Natural killer cell (primary cell): Measurements from ENCODE around the gene N4BP2L2. TPM values are rescaled to one million over a fixed set of nuclear protein-coding genes. Genes with fewer than 3 reads are reported as not detected.

Experiments used
- ATAC-seq, 3 donors: fragments of 150-1000 bp in 2 of 3; fragments of 200-7000 bp in 1 of 3; cut with Tn5 transposase; 1 replicate in 1 of 3; 2 replicates in 2 of 3; pipeline ENCODE4 v1.10.0; 2021; ENCODE audit warnings: mild to moderate bottlenecking in 2 of 3, moderate library complexity in 2 of 3
- DNase-seq, 2 donors: peaks; one replicate each; pipeline versions ENCODE4 v3.0.0 to v3.0.0-alpha.2; 2013 to 2021; ENCODE audit warnings: mixed read lengths in 1 of 2
- H3K27ac ChIP-seq: one replicate; pipeline ENCODE4 v1.5.1; 2013; ENCODE audit warnings: mild to moderate bottlenecking, low read length
- H3K27me3 ChIP-seq: one replicate; pipeline ENCODE4 v1.6.1; 2013; ENCODE audit warnings: low read length; ENCODE audit not compliant: control insufficient read depth, insufficient read depth
- H3K36me3 ChIP-seq: one replicate; pipeline ENCODE4 v1.6.1; 2013; ENCODE audit warnings: low read length; ENCODE audit not compliant: control insufficient read depth, insufficient read depth
- H3K4me1 ChIP-seq: one replicate; pipeline ENCODE4 v1.6.1; 2013; ENCODE audit warnings: low read length; ENCODE audit not compliant: control insufficient read depth, insufficient read depth
- H3K4me3 ChIP-seq: one replicate; pipeline ENCODE4 v1.5.1; 2013; ENCODE audit warnings: low read length
- H3K9me3 ChIP-seq: one replicate; pipeline ENCODE4 v1.6.1; 2013; ENCODE audit warnings: low read length; ENCODE audit not compliant: control insufficient read depth, insufficient read depth
- H3K27ac Mint-ChIP-seq, 2 donors: one replicate each; pipeline ENCODE4 v1.8.0; 2022; ENCODE audit warnings: mild to moderate bottlenecking in 2 of 2, mixed read lengths in 2 of 2, moderate library complexity in 1 of 2
- H3K27me3 Mint-ChIP-seq, 2 donors: one replicate each; pipeline ENCODE4 v1.8.0; 2022; ENCODE audit warnings: low read depth in 2 of 2, mixed read lengths in 2 of 2
- H3K36me3 Mint-ChIP-seq: one replicate; pipeline ENCODE4 v1.8.0; 2022; ENCODE audit warnings: mixed read lengths
- H3K4me1 Mint-ChIP-seq, 2 donors: one replicate each; pipeline ENCODE4 v1.8.0; 2022; ENCODE audit warnings: mixed read lengths in 2 of 2
- H3K4me3 Mint-ChIP-seq: one replicate; pipeline ENCODE4 v1.8.0; 2022; ENCODE audit warnings: mild to moderate bottlenecking, moderate library complexity, mixed read lengths
- H3K9me3 Mint-ChIP-seq, 2 donors: one replicate each; pipeline ENCODE4 v1.8.0; 2022; ENCODE audit warnings: mixed read lengths in 2 of 2
- CTCF ChIP-seq: fragments of 200-600 bp; IDR thresholded peaks from one replicate; pipeline ENCODE4 v1.8.0; 2022; ENCODE audit warnings: antibody characterized with exemption
- WGBS: methylation state at CpG from one replicate; pipeline ENCODE4 v1.1.7; 2013; ENCODE audit warnings: missing lambda C conversion rate; ENCODE audit not compliant: insufficient coverage; 5-methylcytosine and 5-hydroxymethylcytosine counted together
- intact Hi-C: fragments of 100-400 bp; cut with micrococcal nuclease; formaldehyde crosslinking; loops from one replicate; pipeline ENCODE4 v1.14.2; 2022
- total RNA-seq, 4 donors: library from RNA; stranded (reverse); fragments of 120-200 nt in 1 of 4; gene quantifications; one replicate each; pipeline versions ENCODE4 v1.2.3 to v1.2.4, GENCODE V29; 2013 to 2022

N4BP2L2 gene
- 100 to 1,000 TPM; 195 to 247 (median 221) TPM for total RNA-seq
- total RNA-seq (2013): 407 TPM

GRCh38 chr13:32538621-32539246, at the start of gene N4BP2L2:
Gene N4BP2L2, minus strand, starts transcription at chr13:32538795. Its CDS starts 1,768 bp downstream, at chr13:32537027.
- DNase-seq (peak; percentile 85 to 97), ATAC-seq (peak; percentile 94 to 98 (median 96))
- Histone ChIP-seq H3K9me3 (no peaks in the 10 kb centered on the region), H3K36me3 (peaks cover 21% of the 10 kb centered on the region), H3K27me3 (no peaks in the 10 kb centered on the region), H3K27ac (peak within 1 kb of the TSS; percentile 99), H3K4me3 (peak within 1 kb of the TSS; percentile 96), H3K4me1 (peaks cover 15% of the 10 kb centered on the region)
- no peak for TF ChIP-seq CTCF
- H3K4me3 Mint-ChIP-seq: peak within 1 kb of the TSS; percentile 99
- H3K27ac Mint-ChIP-seq: peak within 1 kb of the TSS; percentile 98 to 99
- H3K36me3 Mint-ChIP-seq: no peaks in the 10 kb centered on the region
- no peaks in the 10 kb centered on the region for H3K9me3 Mint-ChIP-seq
- peaks cover 48 to 50% of the 10 kb centered on the region in 2 donors for H3K4me1 Mint-ChIP-seq
- intact Hi-C loops: loop anchor here (1.0 to 5.0 kb wide), 5 partner anchors 48 to 1376 kb away; partner anchors contain the start of genes BRCA2, HSPH1, N4BP2L1 and PDS5B
- 3% methylated on average over 32 of the region's 32 CpGs for WGBS
- H3K27me3 Mint-ChIP-seq: peaks cover 0 to 4% of the 10 kb centered on the region in 2 donors

DNA sequence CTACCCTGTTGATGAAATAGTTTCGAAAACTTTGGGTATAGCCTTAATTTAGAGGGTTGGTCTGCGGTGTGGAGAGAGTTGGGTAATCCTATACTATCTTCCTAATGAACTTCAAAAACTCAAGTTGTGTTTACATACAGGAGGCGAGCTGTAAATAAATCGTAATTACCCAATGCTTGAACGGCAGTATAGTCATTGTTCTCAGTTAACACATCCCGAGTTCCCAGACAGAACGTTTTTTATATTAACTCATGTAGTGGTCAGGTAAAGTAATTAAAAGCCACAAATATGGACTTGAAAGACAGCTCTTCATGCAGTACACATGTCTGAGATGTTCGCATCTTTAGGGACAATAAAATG, 49.2 kb upstream of the N4BP2L2 start:
- 6% methylated on average over 7 of the region's 8 CpGs for WGBS
- no peaks in the 10 kb centered on the region for H3K27me3 ChIP-seq
- intact Hi-C loops: loop anchor here (2.0 to 5.0 kb wide), 3 partner anchors 63 to 161 kb away; no protein-coding TSS in a partner anchor
- H3K36me3 ChIP-seq: no peaks in the 10 kb centered on the region
- Mint-ChIP-seq H3K9me3 (no peaks in the 10 kb centered on the region), H3K27me3 (peaks cover 0 to 3% of the 10 kb centered on the region in 2 donors), H3K36me3 (no peaks in the 10 kb centered on the region), H3K4me3 (peak overlapping the region; percentile 97), H3K4me1 (peaks cover 51 to 54% of the 10 kb centered on the region in 2 donors), H3K27ac (peak overlapping the region; percentile 94 to 95)
- H3K9me3 ChIP-seq: no peaks in the 10 kb centered on the region
- peak overlapping the region; percentile 65 for H3K4me3 ChIP-seq
- peaks cover 9% of the 10 kb centered on the region for H3K4me1 ChIP-seq
- no peak for TF ChIP-seq CTCF
- peak overlapping the region; percentile 80 for H3K27ac ChIP-seq
- ATAC-seq (no peak), DNase-seq (no peak)

DNA sequence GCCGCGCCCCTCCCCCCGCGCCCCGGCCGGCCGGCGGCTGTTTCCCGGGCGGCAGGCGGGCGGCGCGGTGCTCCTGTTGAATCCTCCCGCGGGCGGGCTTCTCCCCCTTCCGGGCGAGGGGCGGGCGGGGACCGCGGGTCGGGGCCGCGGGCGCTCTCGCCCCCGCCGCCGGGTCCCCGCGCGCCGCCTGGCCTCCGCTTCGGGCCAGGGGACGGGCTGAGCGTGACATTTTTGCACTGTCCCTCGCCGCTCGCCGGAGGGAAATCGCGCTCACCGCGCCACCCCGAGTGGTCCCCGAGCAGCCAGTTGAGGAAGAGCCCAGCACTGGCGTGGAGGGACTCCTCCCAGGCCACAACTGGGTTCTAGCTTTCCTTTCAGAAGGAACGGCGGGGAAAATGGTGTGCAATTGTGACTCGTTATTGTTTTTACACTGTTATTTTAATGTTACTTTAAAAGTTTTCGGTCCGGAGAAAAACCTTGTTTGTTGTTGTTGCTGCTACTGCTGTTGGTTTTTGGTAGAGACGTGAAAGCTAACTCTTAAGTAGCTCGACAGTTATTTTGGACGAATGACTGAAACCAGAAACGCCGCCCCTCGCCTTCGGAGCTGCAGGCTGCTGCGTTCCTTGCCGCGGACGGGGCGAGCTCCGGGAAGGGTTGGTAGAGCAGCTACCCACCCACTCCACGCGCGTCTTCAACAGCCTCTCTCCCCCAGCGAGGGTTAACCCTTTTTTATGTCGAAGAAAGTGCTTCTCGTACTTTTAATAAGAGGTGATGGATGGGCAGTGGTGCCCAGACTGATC, 48.6 kb upstream of the N4BP2L2 start:
- Mint-ChIP-seq H3K27ac (peak overlapping the region; percentile 94 to 95), H3K27me3 (peaks cover 0 to 3% of the 10 kb centered on the region in 2 donors), H3K9me3 (no peaks in the 10 kb centered on the region), H3K4me3 (peak overlapping the region; percentile 97), H3K4me1 (peaks cover 45 to 48% of the 10 kb centered on the region in 2 donors), H3K36me3 (no peaks in the 10 kb centered on the region)
- peaks cover 9% of the 10 kb centered on the region for H3K4me1 ChIP-seq
- peak overlapping the region; percentile 65 for H3K4me3 ChIP-seq
- H3K36me3 ChIP-seq: no peaks in the 10 kb centered on the region
- WGBS: under 1% methylated on average over 72 of the region's 74 CpGs
- DNase-seq (peak; percentile 58 to 70), ATAC-seq (peak; percentile 22 to 23 (median 22))
- peak overlapping the region; percentile 80 for H3K27ac ChIP-seq
- TF ChIP-seq CTCF: no peak
- intact Hi-C loops: loop anchor here (2.0 to 5.0 kb wide), 3 partner anchors 64 to 160 kb away; no protein-coding TSS in a partner anchor
- no peaks in the 10 kb centered on the region for H3K27me3 ChIP-seq
- H3K9me3 ChIP-seq: no peaks in the 10 kb centered on the region
